MM.1S (cell line): ENCODE measurements around the gene EEF2K.

Source experiments
- DNase-seq: peaks from one replicate; pipeline ENCODE4 v3.0.0-alpha.2; 2015
- H2AFZ ChIP-seq: fragments of 300-600 bp; sonication (generic); 2 replicates; pipeline ENCODE4 v1.6.0; 2016; ENCODE audit warnings: antibody characterized with exemption, low read length
- H3F3A ChIP-seq: fragments of 300-600 bp; sonication (generic); 2 replicates; pipeline ENCODE4 v1.6.1; 2016; ENCODE audit warnings: mild to moderate bottlenecking, antibody characterized with exemption, low read length, moderate library complexity, mixed read lengths; ENCODE audit not compliant: insufficient read depth
- H3K27ac ChIP-seq: fragments of 300-600 bp; sonication (generic); 2 replicates; pipeline ENCODE4 v1.5.1; 2016; ENCODE audit warnings: mild to moderate bottlenecking, low read length
- H3K27me3 ChIP-seq: fragments of 300-600 bp; sonication (generic); replicated peaks from 2 replicates; pipeline ENCODE4 v1.6.0; 2016; ENCODE audit warnings: low read length; ENCODE audit not compliant: insufficient read depth
- H3K36me3 ChIP-seq: fragments of 300-600 bp; sonication (generic); replicated peaks from 2 replicates; pipeline ENCODE4 v1.6.1; 2016; ENCODE audit warnings: mild to moderate bottlenecking, low read length, mixed read lengths; ENCODE audit not compliant: insufficient read depth
- H3K4me1 ChIP-seq: fragments of 300-600 bp; sonication (generic); 2 replicates; pipeline ENCODE4 v1.6.1; 2016; ENCODE audit warnings: low read length, mixed read lengths
- H3K4me2 ChIP-seq: fragments of 300-600 bp; sonication (generic); 2 replicates; pipeline ENCODE4 v1.6.0; 2016; ENCODE audit warnings: low read depth, low read length
- H3K4me3 ChIP-seq: fragments of 300-600 bp; sonication (generic); 2 replicates; pipeline ENCODE4 v1.5.1; 2016; ENCODE audit warnings: low read length, mixed read lengths
- H3K79me2 ChIP-seq: fragments of 300-600 bp; sonication (generic); 2 replicates; pipeline ENCODE4 v1.6.1; 2016; ENCODE audit warnings: mixed run types, low read length, mixed read lengths
- H3K9ac ChIP-seq: fragments of 300-600 bp; sonication (generic); 2 replicates; pipeline ENCODE4 v1.6.1; 2016; ENCODE audit warnings: low read length, mixed read lengths
- H3K9me2 ChIP-seq: fragments of 300-600 bp; sonication (generic); replicated peaks from 2 replicates; pipeline ENCODE4 v1.6.1; 2016; ENCODE audit warnings: mild to moderate bottlenecking, low read length, mixed read lengths; ENCODE audit not compliant: insufficient read depth
- H3K9me3 ChIP-seq: fragments of 300-600 bp; sonication (generic); replicated peaks from 2 replicates; pipeline ENCODE4 v1.6.1; 2016; ENCODE audit warnings: mild to moderate bottlenecking, low read length, mixed read lengths; ENCODE audit not compliant: insufficient read depth
- H4K20me1 ChIP-seq: fragments of 300-600 bp; sonication (generic); 2 replicates; pipeline ENCODE4 v1.6.1; 2016; ENCODE audit warnings: mild to moderate bottlenecking, low read length, moderate library complexity, mixed read lengths; ENCODE audit not compliant: insufficient read depth
- CTCF ChIP-seq: fragments of 300-600 bp; sonication (generic); IDR thresholded peaks from 2 replicates; pipeline ENCODE4 v1.5.1; 2016; ENCODE audit warnings: antibody characterized with exemption, low read length, mixed read lengths
- EZH2 ChIP-seq: fragments of 300-600 bp; sonication (generic); optimal IDR thresholded peaks from 2 replicates; pipeline ENCODE3; 2017; ENCODE audit warnings: low read depth, mild to moderate bottlenecking, antibody characterized with exemption, low read length, mixed read lengths
- EZH2phosphoT487 ChIP-seq: fragments of 300-600 bp; sonication (generic); IDR thresholded peaks from 2 replicates; pipeline ENCODE4 v1.6.1; 2018; ENCODE audit warnings: antibody characterized with exemption, low read length

The EEF2K gene

GRCh38 chr16:22291020-22291419, 84.9 kb downstream of the EEF2K start:
- no peaks in the 10 kb centered on the region for H3K36me3 ChIP-seq
- no peaks in the 10 kb centered on the region for H3K27me3 ChIP-seq
- no peak overlapping the region for H3K27ac ChIP-seq

GRCh38 chr16:22291860-22292318, 85.8 kb downstream of the EEF2K start:
- no peak overlapping the region for H3K4me2 ChIP-seq
- no peak for DNase-seq
- no peaks in the 10 kb centered on the region for H3K9me3 ChIP-seq
- no peaks in the 10 kb centered on the region for H3K79me2 ChIP-seq
- no peak for TF ChIP-seq EZH2phosphoT487
- TF ChIP-seq EZH2 = no peak
- TF ChIP-seq CTCF = no peak
- no peaks in the 10 kb centered on the region for H4K20me1 ChIP-seq
- H3K4me3 ChIP-seq = no peak overlapping the region
- no peaks in the 10 kb centered on the region for H3K36me3 ChIP-seq
- no peak overlapping the region for H3K27ac ChIP-seq
- H3K9ac ChIP-seq = no peak overlapping the region
- no peaks in the 10 kb centered on the region for H3K9me2 ChIP-seq
- no peaks in the 10 kb centered on the region for H3K27me3 ChIP-seq
- no peak overlapping the region for H2AFZ ChIP-seq
- H3K4me1 ChIP-seq = 0 out of 2 replicates have a peak, but pooled peaks cover 4% of the 10 kb centered on the region
- 0 out of 2 replicates have a peak, but pooled peaks cover 4% of the 10 kb centered on the region for H3F3A ChIP-seq

More at GRCh38 chr16:22291020-22291419, 84.9 kb downstream of the EEF2K start:
- H3K9me2 ChIP-seq = no peaks in the 10 kb centered on the region
- H3K4me3 ChIP-seq = no peak overlapping the region
- TF ChIP-seq EZH2phosphoT487 (no peak), CTCF (no peak), EZH2 (no peak)
- no peak overlapping the region for H2AFZ ChIP-seq
- no peak overlapping the region for H3K9ac ChIP-seq
- no peaks in the 10 kb centered on the region for H4K20me1 ChIP-seq
- no peaks in the 10 kb centered on the region for H3K79me2 ChIP-seq
- no peaks in the 10 kb centered on the region for H3K9me3 ChIP-seq
- DNase-seq = no peak
- no peak overlapping the region for H3K4me2 ChIP-seq
- H3K4me1 ChIP-seq = 0 out of 2 replicates have a peak, but pooled peaks cover 3% of the 10 kb centered on the region
- H3F3A ChIP-seq = 0 out of 2 replicates have a peak, but pooled peaks cover 4% of the 10 kb centered on the region

GRCh38 chr16:22292320-22292719, 86.2 kb downstream of the EEF2K start:
- peaks cover under 1% of the 10 kb centered on the region for H3K79me2 ChIP-seq
- H3K27ac ChIP-seq = no peak overlapping the region
- no peaks in the 10 kb centered on the region for H3K36me3 ChIP-seq
- H3K27me3 ChIP-seq = no peaks in the 10 kb centered on the region
- no peak overlapping the region for H3K4me3 ChIP-seq
- no peak for TF ChIP-seq EZH2phosphoT487
- no peak for TF ChIP-seq CTCF
- no peak for TF ChIP-seq EZH2
- no peak overlapping the region for H2AFZ ChIP-seq
- H3K4me2 ChIP-seq = no peak overlapping the region
- H3K9me2 ChIP-seq = no peaks in the 10 kb centered on the region
- peaks cover 5% of the 10 kb centered on the region for H3F3A ChIP-seq
- no peaks in the 10 kb centered on the region for H3K9me3 ChIP-seq
- no peaks in the 10 kb centered on the region for H4K20me1 ChIP-seq
- DNase-seq = no peak
- 0 out of 2 replicates have a peak, but pooled peaks cover 4% of the 10 kb centered on the region for H3K4me1 ChIP-seq
- no peak overlapping the region for H3K9ac ChIP-seq
